Keratinocyte (primary cell): Measurements from ENCODE around the gene PCSK2. TPM values are rescaled to one million over a fixed set of nuclear protein-coding genes. Genes with fewer than 3 reads are reported as not detected.

Experiments used
- DNase-seq: peaks from one replicate; pipeline ENCODE4 v3.0.0-alpha.2; 2011; ENCODE audit warnings: low read depth, missing footprints, low spot score
- FAIRE-seq: peaks from 2 replicates; lab custom pipeline; 2011; peaks lifted over from hg19 to GRCh38; lab: Jason Lieb, UNC
- H2AFZ ChIP-seq: 2 replicates; pipeline ENCODE4 v1.6.0; 2012; ENCODE audit warnings: low read length, control low read depth, inconsistent platforms; ENCODE audit not compliant: control insufficient read depth
- H3K27ac ChIP-seq: 2 replicates; pipeline ENCODE4 v1.5.1; 2011; ENCODE audit warnings: low read length; ENCODE audit not compliant: control insufficient read depth, insufficient read depth
- H3K27me3 ChIP-seq: 3 replicates; pipeline ENCODE4 v1.6.0; 2011; ENCODE audit warnings: low read length; ENCODE audit not compliant: control insufficient read depth, insufficient read depth; ENCODE audit errors: extremely low read depth
- H3K36me3 ChIP-seq, 2 experiments: 2 replicates in 1 of 2; 3 replicates in 1 of 2; pipeline ENCODE4 v1.5.1; 2011; ENCODE audit warnings: low read length in 2 of 2, mild to moderate bottlenecking in 1 of 2; ENCODE audit not compliant: control insufficient read depth in 2 of 2, insufficient read depth in 2 of 2; ENCODE audit errors: extremely low read depth in 1 of 2
- H3K4me1 ChIP-seq: 3 replicates; pipeline ENCODE4 v1.5.1; 2011; ENCODE audit warnings: low read length; ENCODE audit not compliant: control insufficient read depth, insufficient read depth; ENCODE audit errors: extremely low read depth
- H3K4me2 ChIP-seq: 3 replicates; pipeline ENCODE4 v1.6.0; 2011; ENCODE audit warnings: low read depth, low read length; ENCODE audit not compliant: control insufficient read depth, insufficient read depth; ENCODE audit errors: extremely low read depth
- H3K4me3 ChIP-seq, 3 experiments: fragments of 200-600 bp in 1 of 3; sonication (generic) in 1 of 3; 2 replicates in 2 of 3; 3 replicates in 1 of 3; pipeline ENCODE4 v1.5.1; 2011 to 2016; ENCODE audit warnings: low read length in 3 of 3, mild to moderate bottlenecking in 3 of 3, control low read depth in 2 of 3, inconsistent platforms in 1 of 3, low read depth in 1 of 3, mixed read lengths in 1 of 3, mixed run types in 1 of 3, moderate library complexity in 1 of 3; ENCODE audit not compliant: control insufficient read depth in 2 of 3, insufficient read depth in 2 of 3; ENCODE audit errors: extremely low read depth in 1 of 3
- H3K79me2 ChIP-seq: 2 replicates; pipeline ENCODE4 v1.6.0; 2012; ENCODE audit warnings: low read length; ENCODE audit not compliant: control insufficient read depth, insufficient read depth
- H3K9ac ChIP-seq: 3 replicates; pipeline ENCODE4 v1.6.0; 2011; ENCODE audit warnings: low read length; ENCODE audit not compliant: control insufficient read depth, insufficient read depth; ENCODE audit errors: extremely low read depth
- H3K9me1 ChIP-seq: 3 replicates; pipeline ENCODE4 v1.6.0; 2011; ENCODE audit warnings: low read length; ENCODE audit not compliant: control insufficient read depth, insufficient read depth; ENCODE audit errors: extremely low read depth
- H3K9me3 ChIP-seq: 2 replicates; pipeline ENCODE4 v1.5.1; 2012; ENCODE audit warnings: low read depth, low read length; ENCODE audit not compliant: control insufficient read depth
- H4K20me1 ChIP-seq: 3 replicates; pipeline ENCODE4 v1.6.0; 2011; ENCODE audit warnings: low read length; ENCODE audit not compliant: control insufficient read depth, insufficient read depth; ENCODE audit errors: extremely low read depth
- CTCF ChIP-seq, 3 experiments: IDR thresholded peaks in 1 of 3; conservative IDR thresholded peaks in 1 of 3; optimal IDR thresholded peaks in 1 of 3; 2 replicates in 2 of 3; 3 replicates in 1 of 3; pipeline versions ENCODE3 to v1.5.1; 2011; ENCODE audit warnings: low read length in 3 of 3, mild to moderate bottlenecking in 3 of 3, moderate library complexity in 2 of 3, control low read depth in 1 of 3, inconsistent platforms in 1 of 3; ENCODE audit not compliant: insufficient read depth in 2 of 3; ENCODE audit errors: extremely low read depth in 1 of 3
- EZH2 ChIP-seq: IDR thresholded peaks from one replicate; pipeline ENCODE4 v1.6.1; 2012; ENCODE audit warnings: inconsistent platforms, mild to moderate bottlenecking, low read length, moderate library complexity
- dilution Hi-C: fragments of 300-500 bp; cut with MboI; formaldehyde crosslinking; loops from one replicate; pipeline ENCODE4 v1.7.0; 2020; ENCODE audit warnings: low sequenced_read_pairs; ENCODE audit not compliant: extremely low pct_ligation_motif_present
- polyA plus RNA-seq, 5 experiments: library from polyadenylated mRNA; depleted of rRNA in 3 of 5; stranded (reverse) in 3 of 5; stranded (forward) in 1 of 5; unstranded in 1 of 5; fragments of >200 nt; gene quantifications; 1 replicate in 1 of 5; 2 replicates in 3 of 5; 3 replicates in 1 of 5; pipeline versions ENCODE4 v1.2.1 to v1.2.3, GENCODE V29; 2011 to 2012; ENCODE audit warnings: missing spikeins in 2 of 5, low read depth in 1 of 5, low replicate concordance in 1 of 5

PCSK2 gene
- polyA plus RNA-seq, 1 donor (not counting 4 experiments of a cell fraction or from before 2014, with no cell fraction given): not detected

DNA sequence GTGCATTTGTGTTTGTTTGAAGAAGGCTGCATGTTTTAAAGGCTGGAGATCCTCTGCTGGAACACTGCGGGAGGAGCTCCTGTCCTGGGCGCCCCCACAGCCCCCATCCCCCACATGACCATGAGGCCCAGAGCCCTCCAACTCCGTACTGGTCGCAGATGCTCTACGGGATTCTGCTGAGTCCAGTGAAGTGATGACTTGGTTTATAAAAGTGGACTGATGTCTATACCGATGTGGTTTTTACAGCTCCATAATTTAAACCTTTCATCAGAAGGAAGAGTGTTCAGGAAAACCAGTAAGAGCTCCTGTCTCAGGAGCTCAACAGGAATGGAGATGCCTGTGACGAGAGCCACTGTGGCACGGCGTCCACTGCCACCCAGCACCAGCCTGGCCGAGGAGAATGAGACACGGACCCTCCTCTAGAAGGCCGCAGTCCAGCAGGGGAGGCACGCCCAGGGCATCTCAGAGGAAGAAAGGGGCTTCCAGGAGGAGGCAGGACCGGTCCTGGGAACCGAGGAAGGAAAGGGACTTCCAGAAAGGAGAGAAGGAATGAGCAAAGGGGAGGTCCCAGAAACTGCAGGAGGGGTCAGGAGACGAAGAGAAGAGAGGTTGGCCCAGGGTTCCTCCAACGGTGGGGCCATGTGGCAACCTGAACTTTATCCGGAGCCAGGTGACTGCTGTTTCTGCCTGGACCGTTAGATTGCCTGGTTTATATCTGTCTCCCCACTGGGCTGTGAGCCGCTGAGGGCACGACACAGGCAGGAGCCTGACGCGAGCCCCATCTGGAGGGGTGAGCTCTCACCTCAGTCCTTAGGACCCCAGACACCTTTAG lies 277.4 kb downstream of the PCSK2 start:
- Histone ChIP-seq H3K9ac (no peak overlapping the region), H2AFZ (no peak overlapping the region), H3K4me3 (no peak overlapping the region)

GRCh38 chr20:17504898-17505635 lies 278.2 kb downstream of the PCSK2 start:
- H3K27ac ChIP-seq: peak overlapping the region; percentile 82
- peak overlapping the region in 2 of 3 experiments; percentile 43 to 66 for H3K4me3 ChIP-seq
- peaks cover 2% of the 10 kb centered on the region for H3K9me1 ChIP-seq
- H3K27me3 ChIP-seq: no peaks in the 10 kb centered on the region
- dilution Hi-C loops: no loop called here
- H3K4me2 ChIP-seq: peak overlapping the region; percentile 77
- DNase-seq (no peak), FAIRE-seq (peak; percentile 62)
- H4K20me1 ChIP-seq: no peaks in the 10 kb centered on the region
- peak overlapping the region; percentile 61 for H3K9ac ChIP-seq
- H3K4me1 ChIP-seq: peaks cover 22% of the 10 kb centered on the region
- no peaks in the 10 kb centered on the region for H3K9me3 ChIP-seq
- no peaks in the 10 kb centered on the region for H3K36me3 ChIP-seq
- peak overlapping the region; percentile 64 for H2AFZ ChIP-seq
- no peaks in the 10 kb centered on the region for H3K79me2 ChIP-seq
- TF ChIP-seq CTCF (optimal IDR thresholded peaks at IDR 0.05 in 1 of 3, IDR thresholded peaks at IDR 0.05 in 1 of 3, conservative IDR thresholded peaks at IDR 0.05 in 1 of 3; ENCODE audit: extremely low read depth in 1 of 3, insufficient read depth in 2 of 3, low read length in 3 of 3): peak in 2 of 3 experiments; percentile 46 to 48
- no peak for TF ChIP-seq EZH2

More for the DNA sequence above, 277.4 kb downstream of the PCSK2 start:
- H3K4me1 ChIP-seq: peaks cover 22% of the 10 kb centered on the region
- peaks cover 2% of the 10 kb centered on the region for H3K9me1 ChIP-seq
- H3K27ac ChIP-seq: no peak overlapping the region
- FAIRE-seq: no peak
- DNase-seq: no peak
- dilution Hi-C loops: no loop called here
- no peak for TF ChIP-seq EZH2
- TF ChIP-seq CTCF (optimal IDR thresholded peaks at IDR 0.05 in 1 of 3, IDR thresholded peaks at IDR 0.05 in 1 of 3, conservative IDR thresholded peaks at IDR 0.05 in 1 of 3; ENCODE audit: extremely low read depth in 1 of 3, insufficient read depth in 2 of 3, low read length in 3 of 3): no peak
- H4K20me1 ChIP-seq: no peaks in the 10 kb centered on the region
- H3K4me2 ChIP-seq: peak overlapping the region; percentile 77
- no peaks in the 10 kb centered on the region for H3K36me3 ChIP-seq
- no peaks in the 10 kb centered on the region for H3K9me3 ChIP-seq
- H3K79me2 ChIP-seq: no peaks in the 10 kb centered on the region
- no peaks in the 10 kb centered on the region for H3K27me3 ChIP-seq
